ENCODE data around the gene PM20D1. TPM values are rescaled to one million over a fixed set of nuclear protein-coding genes. Genes with fewer than 3 reads are reported as not detected.
"Not testable (repeated sequence)": the region's sequence is repeated elsewhere in the genome, so short reads cannot be mapped to it uniquely, and the experiment has no call there.

PM20D1 gene, protein sequence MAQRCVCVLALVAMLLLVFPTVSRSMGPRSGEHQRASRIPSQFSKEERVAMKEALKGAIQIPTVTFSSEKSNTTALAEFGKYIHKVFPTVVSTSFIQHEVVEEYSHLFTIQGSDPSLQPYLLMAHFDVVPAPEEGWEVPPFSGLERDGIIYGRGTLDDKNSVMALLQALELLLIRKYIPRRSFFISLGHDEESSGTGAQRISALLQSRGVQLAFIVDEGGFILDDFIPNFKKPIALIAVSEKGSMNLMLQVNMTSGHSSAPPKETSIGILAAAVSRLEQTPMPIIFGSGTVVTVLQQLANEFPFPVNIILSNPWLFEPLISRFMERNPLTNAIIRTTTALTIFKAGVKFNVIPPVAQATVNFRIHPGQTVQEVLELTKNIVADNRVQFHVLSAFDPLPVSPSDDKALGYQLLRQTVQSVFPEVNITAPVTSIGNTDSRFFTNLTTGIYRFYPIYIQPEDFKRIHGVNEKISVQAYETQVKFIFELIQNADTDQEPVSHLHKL
- 1 to 10 TPM in 3 of 4 donors, under 1 TPM in 1; 0.14 to 3.1 (median 1.8) TPM for polyA plus RNA-seq (ENCODE audit: insufficient read length in 4 of 4)

- peak in 3 of 4 donors; percentile 64 to 79 (median 77) for DNase-seq (ENCODE audit: low read depth in 4 of 4, low spot score in 3 of 4)
Measured at GRCh38 chr1:205849619-205850355, at the start of gene PM20D1. Gene PM20D1 (minus strand): TSS chr1:205850132. CDS start chr1:205850072, 60 bp downstream.

GRCh38 chr1:205896351-205896750 lies 46.4 kb upstream of the PM20D1 start:
- no peak for DNase-seq (ENCODE audit: low read depth in 4 of 4, low spot score in 3 of 4)

DNA sequence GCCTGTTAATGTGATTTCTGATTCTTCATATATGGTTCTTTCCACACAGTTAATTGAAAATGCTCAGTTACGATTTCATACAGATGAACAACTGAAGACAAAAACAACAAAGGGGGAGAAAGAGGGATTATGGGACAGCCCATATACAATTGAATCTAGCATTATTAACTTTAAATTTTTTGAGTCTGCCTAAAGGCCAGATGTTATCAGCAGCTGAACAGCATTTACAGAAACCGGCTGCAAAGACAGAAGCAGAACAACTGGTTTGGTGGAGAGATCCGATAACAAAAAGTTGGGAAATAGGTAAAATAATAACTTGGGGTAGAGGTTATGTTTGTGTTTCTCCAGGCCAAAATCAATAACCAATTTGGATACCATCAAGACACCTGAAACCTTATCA lies 44.2 kb upstream of the PM20D1 start:
- DNase-seq (ENCODE audit: low read depth in 4 of 4, low spot score in 3 of 4) = not testable (repeated sequence)

DNA sequence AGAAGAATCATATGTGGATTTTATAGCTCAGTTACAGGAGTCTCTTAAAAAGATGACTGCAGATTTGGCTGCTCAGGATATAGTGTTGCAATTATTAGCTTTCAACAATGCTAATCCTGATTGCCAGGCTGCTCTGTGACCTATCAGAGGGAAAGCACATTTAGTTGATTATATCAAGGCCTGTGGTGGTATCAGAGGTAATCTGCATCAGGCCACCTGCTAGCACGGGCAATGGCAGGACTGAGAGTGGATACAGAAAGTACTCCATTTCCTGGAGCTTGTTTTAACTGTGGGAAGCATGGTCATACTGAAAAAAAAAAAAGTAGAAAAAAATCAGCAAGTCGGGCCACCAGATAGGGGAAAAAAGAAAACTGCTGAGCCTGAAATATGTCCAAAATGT lies 42.2 kb upstream of the PM20D1 start:
- DNase-seq (ENCODE audit: low read depth in 4 of 4, low spot score in 3 of 4) = not testable (repeated sequence)

DNA sequence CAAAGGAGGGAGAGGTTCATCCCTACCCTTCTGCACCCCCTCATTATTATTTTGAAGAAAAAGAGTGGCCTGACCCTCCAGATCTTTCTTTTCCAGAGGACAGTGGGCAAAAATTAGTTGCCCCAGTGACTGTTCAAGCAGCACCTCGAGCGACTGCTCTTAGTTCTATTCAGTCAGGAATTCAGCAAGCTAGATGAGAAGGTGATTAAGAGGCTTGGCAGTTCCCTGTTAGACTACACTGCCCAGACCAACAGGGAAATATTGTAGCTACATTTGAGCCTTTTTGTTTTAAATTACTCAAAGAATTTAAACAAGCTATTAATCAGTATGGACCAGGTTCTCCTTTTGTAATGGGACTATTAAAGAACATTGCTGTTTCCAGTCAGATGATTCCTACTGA lies 41.5 kb upstream of the PM20D1 start:
- DNase-seq (ENCODE audit: low read depth in 4 of 4, low spot score in 3 of 4) = not testable (repeated sequence)

- DNase-seq (ENCODE audit: low read depth in 4 of 4, low spot score in 3 of 4) = not testable (repeated sequence)
Measured at GRCh38 chr1:205890631-205891030, 40.7 kb upstream of the PM20D1 start.

DNA sequence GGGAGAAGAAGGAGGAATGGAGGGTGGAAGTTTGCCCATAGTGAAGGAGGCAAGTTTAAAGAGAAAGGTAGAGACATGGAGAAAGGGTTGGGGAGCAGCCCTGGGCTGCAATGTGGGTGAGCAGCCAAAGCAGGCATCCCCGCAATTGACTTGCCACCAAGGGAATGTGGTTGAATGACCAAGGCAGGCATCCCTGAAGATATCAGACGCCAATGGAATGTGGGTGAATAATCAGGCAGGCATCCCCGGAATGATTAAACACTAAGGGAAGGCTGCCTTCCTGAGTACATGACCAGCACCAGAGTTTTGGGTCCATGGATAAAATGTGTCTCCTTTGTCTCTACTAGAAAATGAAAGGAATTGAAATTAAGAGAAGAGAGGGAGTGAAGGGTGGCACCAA lies 39.8 kb upstream of the PM20D1 start:
- not testable (repeated sequence) for DNase-seq (ENCODE audit: low read depth in 4 of 4, low spot score in 3 of 4)

GRCh38 chr1:205889006-205889405 lies 39.1 kb upstream of the PM20D1 start:
- not testable (repeated sequence) for DNase-seq (ENCODE audit: low read depth in 4 of 4, low spot score in 3 of 4)

DNA sequence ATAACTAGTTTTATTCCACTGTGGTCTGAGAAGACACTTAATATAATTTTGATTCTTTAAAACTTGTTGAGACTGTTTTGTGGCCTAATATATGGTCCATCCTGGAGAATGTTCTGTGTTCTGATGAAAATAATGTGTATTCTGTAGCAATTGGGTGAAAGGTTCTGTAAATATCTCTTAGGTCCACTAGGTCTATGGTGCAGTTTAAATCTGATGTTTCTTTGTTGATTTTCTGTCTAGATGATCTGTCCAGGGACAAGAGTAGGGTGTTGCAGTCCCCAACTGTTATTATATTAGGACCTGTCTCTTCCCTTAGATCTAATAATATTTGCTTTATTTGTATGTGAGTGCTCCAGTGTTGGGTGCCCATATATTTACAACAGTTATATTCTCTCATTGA lies 33.9 kb upstream of the PM20D1 start:
- DNase-seq (ENCODE audit: low read depth in 4 of 4, low spot score in 3 of 4) = no peak

DNA sequence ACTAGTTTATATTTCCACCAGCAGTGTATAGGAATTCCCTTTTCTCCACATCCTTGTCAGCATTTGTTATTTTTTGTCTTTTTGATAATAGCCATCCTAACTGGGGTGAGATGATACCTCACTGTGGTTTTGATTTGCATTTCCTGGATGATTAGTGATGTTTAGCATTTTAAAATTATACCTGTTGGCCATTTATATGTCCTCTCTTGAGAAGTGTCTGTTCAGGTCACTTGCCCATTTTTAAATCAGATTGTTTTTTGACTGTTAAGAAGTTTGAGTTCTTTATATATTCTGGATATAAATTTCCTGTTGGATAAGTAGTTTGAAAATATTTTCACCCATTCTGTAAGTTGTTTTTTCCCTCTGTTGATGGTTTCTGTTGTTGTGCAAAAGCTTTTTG lies 31.0 kb upstream of the PM20D1 start:
- no peak for DNase-seq (ENCODE audit: low read depth in 4 of 4, low spot score in 3 of 4)

DNA sequence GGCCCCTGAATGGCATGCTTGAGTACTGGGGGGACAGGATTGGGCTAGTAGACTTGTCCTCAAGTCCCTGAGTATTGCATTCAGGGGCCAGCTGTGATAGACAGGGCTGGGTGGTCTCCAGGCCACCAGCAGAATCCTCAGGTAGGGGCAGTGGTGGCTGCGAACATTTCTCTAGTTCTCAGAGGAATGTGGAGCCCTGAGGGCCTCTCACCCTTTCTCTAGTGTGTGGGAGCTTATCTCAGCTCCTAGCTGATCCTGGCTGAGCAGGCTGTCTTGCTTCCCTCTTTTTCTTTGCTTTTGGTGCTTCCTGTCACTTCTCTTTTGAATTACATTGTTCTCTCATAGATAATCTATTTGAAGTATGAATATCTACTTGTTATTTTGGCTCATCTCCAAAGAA lies 30.0 kb upstream of the PM20D1 start:
- DNase-seq (ENCODE audit: low read depth in 4 of 4, low spot score in 3 of 4) = no peak

DNA sequence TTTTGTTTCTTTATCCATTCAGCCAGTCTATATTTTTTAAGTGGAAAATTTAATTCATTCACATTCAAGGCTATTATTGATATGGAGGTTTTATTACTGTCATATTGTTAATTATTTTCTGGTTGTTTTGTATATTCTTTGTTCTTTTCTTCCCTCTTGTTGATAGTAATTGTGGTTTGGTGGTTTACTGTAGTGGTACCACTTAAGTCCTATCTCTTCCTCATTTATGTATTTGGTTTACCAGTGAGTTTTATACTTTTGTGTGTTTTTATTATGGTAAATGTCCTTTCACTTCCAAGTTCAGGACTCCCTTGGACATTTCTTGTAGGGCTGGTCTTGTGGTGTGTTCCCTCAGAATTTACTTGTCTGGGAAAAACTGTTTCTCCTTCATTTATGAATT lies 28.1 kb upstream of the PM20D1 start:
- no peak for DNase-seq (ENCODE audit: low read depth in 4 of 4, low spot score in 3 of 4)

- DNase-seq (ENCODE audit: low read depth in 4 of 4, low spot score in 3 of 4) = not testable (repeated sequence)
Measured at GRCh38 chr1:205873148-205873547, 23.2 kb upstream of the PM20D1 start.

DNA sequence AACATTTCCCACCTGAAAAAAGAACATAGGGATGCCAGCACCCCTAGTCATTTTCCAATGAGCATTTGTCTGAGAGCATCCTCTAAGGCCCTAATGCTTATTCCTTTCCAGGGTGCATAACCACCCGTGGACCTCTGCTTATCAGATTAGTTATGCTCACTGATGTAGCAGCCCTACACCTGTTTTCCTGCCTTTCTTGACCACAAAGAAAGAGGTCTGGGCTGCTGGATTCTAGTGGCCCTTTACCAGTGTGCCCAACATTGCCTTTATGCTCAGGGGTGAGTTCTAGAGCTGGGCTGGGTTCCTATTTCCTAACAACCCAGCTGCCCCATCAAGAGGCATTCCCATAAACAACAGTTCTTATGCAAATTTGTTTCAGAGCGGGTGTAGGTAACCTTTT lies 20.3 kb upstream of the PM20D1 start:
- no peak for DNase-seq (ENCODE audit: low read depth in 4 of 4, low spot score in 3 of 4)

- DNase-seq (ENCODE audit: low read depth in 4 of 4, low spot score in 3 of 4) = no peak
Measured at GRCh38 chr1:205861540-205861939, 11.6 kb upstream of the PM20D1 start.

- DNase-seq (ENCODE audit: low read depth in 4 of 4, low spot score in 3 of 4) = no peak
Measured at GRCh38 chr1:205858141-205858961, 8.4 kb upstream of the PM20D1 start.

DNA sequence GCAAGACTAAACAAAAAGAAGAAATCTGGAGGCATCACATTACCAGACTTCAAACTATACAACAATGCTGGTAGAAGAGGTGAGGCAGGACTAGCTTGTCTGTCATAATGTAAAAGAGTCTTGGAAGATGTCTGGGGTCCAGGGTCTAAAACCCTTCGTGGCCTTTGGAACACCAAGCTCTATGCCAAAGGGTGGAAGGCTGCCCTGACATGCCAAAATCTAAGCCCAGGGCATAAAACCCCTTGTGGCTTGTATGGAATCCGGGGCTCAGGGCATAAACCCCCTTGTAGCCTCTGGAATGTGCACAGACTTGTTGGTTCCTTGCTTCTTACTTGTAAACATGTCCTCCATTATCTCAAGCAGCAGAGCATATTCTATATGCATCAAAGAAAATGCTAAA lies 7.6 kb upstream of the PM20D1 start:
- not testable (repeated sequence) for DNase-seq (ENCODE audit: low read depth in 4 of 4, low spot score in 3 of 4)

GRCh38 chr1:205856433-205856832 lies 6.5 kb upstream of the PM20D1 start:
- DNase-seq (ENCODE audit: low read depth in 4 of 4, low spot score in 3 of 4) = no peak

- no peak for DNase-seq (ENCODE audit: low read depth in 4 of 4, low spot score in 3 of 4)
Measured at GRCh38 chr1:205852969-205853368, 3.0 kb upstream of the PM20D1 start.

- DNase-seq (ENCODE audit: low read depth in 4 of 4, low spot score in 3 of 4) = no peak
Measured at GRCh38 chr1:205851993-205852392, 2.1 kb upstream of the PM20D1 start.
